KBM-7 (cell line): ENCODE measurements around the gene EIPR1.
"Not testable (repeated sequence)": the region's sequence is repeated elsewhere in the genome, so short reads cannot be mapped to it uniquely, and the experiment has no call there.

Source experiments
- DNase-seq: peaks from one replicate; pipeline ENCODE4 v3.0.0-alpha.2; 2015
- in situ Hi-C: fragments of 300-500 bp; cut with MboI; formaldehyde crosslinking; loops from 2 replicates; pipeline ENCODE4 v1.14.3; 2020; ENCODE audit warnings: low sequenced_read_pairs, low pct_unique_long_range_greater_than_20kb, mixed read lengths

The EIPR1 gene

GRCh38 chr2:3369340-3370181 is 8.1 kb downstream of the EIPR1 start:
- DNase-seq, in situ Hi-C loops: not testable (repeated sequence)

GRCh38 chr2:3368261-3368722 is 9.3 kb downstream of the EIPR1 start:
- DNase-seq = no peak
- in situ Hi-C loops = no loop called here

GRCh38 chr2:3365219-3365618 is 12.4 kb downstream of the EIPR1 start:
- no peak for DNase-seq
- in situ Hi-C loops = no loop called here

GRCh38 chr2:3361518-3362389 is 15.9 kb downstream of the EIPR1 start:
- in situ Hi-C loops = no loop called here
- DNase-seq = no peak

GRCh38 chr2:3357926-3358325 is 19.7 kb downstream of the EIPR1 start:
- no peak for DNase-seq
- in situ Hi-C loops = no loop called here

GRCh38 chr2:3357446-3357845 is 20.2 kb downstream of the EIPR1 start:
- peak; percentile 73 for DNase-seq
- in situ Hi-C loops = not testable (repeated sequence)

GRCh38 chr2:3356799-3357198 is 20.8 kb downstream of the EIPR1 start:
- in situ Hi-C loops = no loop called here
- no peak for DNase-seq

GRCh38 chr2:3355951-3356569 is 21.6 kb downstream of the EIPR1 start:
- in situ Hi-C loops = no loop called here
- no peak for DNase-seq

GRCh38 chr2:3354986-3355385 is 22.6 kb downstream of the EIPR1 start:
- no peak for DNase-seq
- in situ Hi-C loops = no loop called here

GRCh38 chr2:3349211-3349693 is 28.4 kb downstream of the EIPR1 start:
- in situ Hi-C loops = no loop called here
- no peak for DNase-seq

GRCh38 chr2:3348767-3349166 is 28.9 kb downstream of the EIPR1 start:
- in situ Hi-C loops = no loop called here
- no peak for DNase-seq

- in situ Hi-C loops = no loop called here
- DNase-seq = no peak
Observed at GRCh38 chr2:3345621-3346020, 32.0 kb downstream of the EIPR1 start.

- in situ Hi-C loops = no loop called here
- no peak for DNase-seq
Observed at GRCh38 chr2:3344897-3345296, 32.7 kb downstream of the EIPR1 start.

GRCh38 chr2:3343012-3343411 is 34.6 kb downstream of the EIPR1 start:
- in situ Hi-C loops = no loop called here
- DNase-seq = no peak

GRCh38 chr2:3342324-3342723 is 35.3 kb downstream of the EIPR1 start:
- no peak for DNase-seq
- in situ Hi-C loops = no loop called here

GRCh38 chr2:3341336-3341735 is 36.3 kb downstream of the EIPR1 start:
- DNase-seq = no peak
- in situ Hi-C loops = no loop called here

- in situ Hi-C loops = no loop called here
- DNase-seq = no peak
Observed at GRCh38 chr2:3340144-3340543, 37.5 kb downstream of the EIPR1 start.

GRCh38 chr2:3338340-3338739 is 39.3 kb downstream of the EIPR1 start:
- in situ Hi-C loops = no loop called here
- DNase-seq = no peak

- in situ Hi-C loops = no loop called here
- no peak for DNase-seq
Observed at GRCh38 chr2:3336844-3337243, 40.8 kb downstream of the EIPR1 start.
